Esophagus muscularis mucosa (tissue), 3 donors: ENCODE results near the gene KCNJ5.

Experiments used
- POLR2A ChIP-seq: fragments of 450-650 bp; IDR thresholded peaks from one replicate; pipeline ENCODE4 v1.6.1; 2017; ENCODE audit warnings: antibody characterized with exemption, moderate library complexity, mild to moderate bottlenecking, low read depth
- POLR2AphosphoS5 ChIP-seq, 2 donors: sonication (generic); formaldehyde crosslinking; IDR thresholded peaks; one replicate each; pipeline ENCODE4 v1.6.1; 2017; ENCODE audit warnings: antibody characterized with exemption in 2 of 2
- TF ChIP-seq, protein P1 (sequence below), 3 experiments: fragments of 200-600 bp in 2 of 3; fragments of 450-650 bp in 1 of 3; sonication (generic) in 2 of 3; IDR thresholded peaks; one replicate each; pipeline ENCODE4 v1.5.1; 2017 to 2019; ENCODE audit warnings: antibody characterized with exemption in 3 of 3, mild to moderate bottlenecking in 2 of 3, moderate library complexity in 1 of 3

DNA sequence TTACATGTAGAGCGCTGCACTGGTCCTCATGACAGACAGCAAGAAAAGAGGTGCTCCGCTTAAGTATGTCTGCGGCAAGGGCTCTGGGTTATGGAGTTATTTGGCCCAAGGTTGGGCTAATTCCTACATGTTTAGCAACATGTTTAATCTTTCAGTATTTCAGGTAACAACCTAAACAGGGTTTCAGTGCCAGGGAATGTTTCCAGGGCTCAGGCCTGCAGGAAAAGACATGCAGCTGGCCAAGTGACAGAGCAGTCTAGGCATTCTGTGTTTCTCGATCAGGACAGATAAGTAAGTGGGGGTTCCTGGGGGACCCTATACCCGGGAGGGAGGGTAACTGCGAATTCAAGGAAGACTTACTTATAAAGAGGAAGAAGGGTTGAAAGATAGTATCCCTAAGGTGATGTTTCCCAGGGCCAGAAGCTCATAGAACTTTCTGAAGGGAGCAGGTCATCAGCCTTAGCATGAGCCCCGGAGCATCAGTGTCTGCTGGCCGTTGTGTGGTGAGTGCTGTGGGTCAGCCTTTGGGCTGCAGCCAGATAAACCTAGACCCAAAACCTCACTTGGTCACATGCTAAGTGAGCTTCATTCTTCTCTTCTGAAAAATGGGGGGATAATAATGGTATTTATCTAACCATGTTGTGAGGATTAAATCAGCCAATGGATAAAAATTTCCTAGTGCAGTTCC is 18.4 kb downstream of the KCNJ5 start:
- TF ChIP-seq POLR2AphosphoS5 (IDR thresholded peaks at IDR 0.05) (no peak), POLR2A (no peak)
- TF ChIP-seq, protein P1, sequence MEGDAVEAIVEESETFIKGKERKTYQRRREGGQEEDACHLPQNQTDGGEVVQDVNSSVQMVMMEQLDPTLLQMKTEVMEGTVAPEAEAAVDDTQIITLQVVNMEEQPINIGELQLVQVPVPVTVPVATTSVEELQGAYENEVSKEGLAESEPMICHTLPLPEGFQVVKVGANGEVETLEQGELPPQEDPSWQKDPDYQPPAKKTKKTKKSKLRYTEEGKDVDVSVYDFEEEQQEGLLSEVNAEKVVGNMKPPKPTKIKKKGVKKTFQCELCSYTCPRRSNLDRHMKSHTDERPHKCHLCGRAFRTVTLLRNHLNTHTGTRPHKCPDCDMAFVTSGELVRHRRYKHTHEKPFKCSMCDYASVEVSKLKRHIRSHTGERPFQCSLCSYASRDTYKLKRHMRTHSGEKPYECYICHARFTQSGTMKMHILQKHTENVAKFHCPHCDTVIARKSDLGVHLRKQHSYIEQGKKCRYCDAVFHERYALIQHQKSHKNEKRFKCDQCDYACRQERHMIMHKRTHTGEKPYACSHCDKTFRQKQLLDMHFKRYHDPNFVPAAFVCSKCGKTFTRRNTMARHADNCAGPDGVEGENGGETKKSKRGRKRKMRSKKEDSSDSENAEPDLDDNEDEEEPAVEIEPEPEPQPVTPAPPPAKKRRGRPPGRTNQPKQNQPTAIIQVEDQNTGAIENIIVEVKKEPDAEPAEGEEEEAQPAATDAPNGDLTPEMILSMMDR (IDR thresholded peaks at IDR 0.05), result no peak
